HG03196 (cell line): Measurements from ENCODE around the gene EIF4B.
A peak's percentile ranks its signal among the peaks of the same experiment; 100 is the strongest.

Experiments
- ATAC-seq: cut with Tn5 transposase; IDR thresholded peaks from one replicate; pipeline ENCODE4 v1.9.1; 2021; ENCODE audit not compliant: unreplicated experiment

Gene EIF4B

DNA sequence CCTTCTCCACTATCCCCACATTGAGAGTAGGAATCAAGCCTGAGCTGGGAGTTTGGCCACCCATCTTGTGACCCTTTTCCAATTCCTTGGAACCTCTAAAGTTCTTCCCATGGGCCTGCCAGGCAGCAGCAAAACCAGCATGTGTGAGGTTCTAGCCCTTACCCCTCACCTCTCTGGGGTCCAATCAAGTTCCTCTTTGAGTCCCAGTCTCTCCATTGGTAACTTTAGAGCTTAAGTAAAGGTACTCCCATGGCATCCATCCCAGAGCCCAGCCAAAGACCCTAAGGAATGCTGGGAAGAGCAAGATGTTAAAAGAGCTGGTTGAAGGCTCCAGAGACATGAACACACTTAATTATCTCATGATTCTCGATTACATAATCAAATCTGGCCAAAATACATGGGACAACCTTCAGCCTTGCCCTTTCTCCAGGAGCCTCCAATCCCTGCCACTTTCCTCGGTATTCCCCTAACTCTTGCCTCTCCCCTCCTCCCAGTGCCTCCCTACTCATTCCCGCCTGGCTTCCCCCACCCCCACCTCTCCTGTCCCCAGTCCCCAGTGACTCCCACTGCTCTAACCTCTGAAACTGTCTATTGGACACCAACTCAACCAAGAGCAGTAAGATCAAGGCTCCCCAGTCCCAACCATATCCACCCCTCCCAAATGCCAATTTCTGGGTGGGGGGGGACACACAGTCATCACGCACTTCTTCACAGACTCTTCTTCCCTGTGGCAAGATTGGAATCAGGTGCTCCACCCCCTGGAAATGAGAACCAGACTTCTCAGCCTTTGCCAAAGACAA lies 38.8 kb downstream of the EIF4B start:
- no peak for ATAC-seq

DNA sequence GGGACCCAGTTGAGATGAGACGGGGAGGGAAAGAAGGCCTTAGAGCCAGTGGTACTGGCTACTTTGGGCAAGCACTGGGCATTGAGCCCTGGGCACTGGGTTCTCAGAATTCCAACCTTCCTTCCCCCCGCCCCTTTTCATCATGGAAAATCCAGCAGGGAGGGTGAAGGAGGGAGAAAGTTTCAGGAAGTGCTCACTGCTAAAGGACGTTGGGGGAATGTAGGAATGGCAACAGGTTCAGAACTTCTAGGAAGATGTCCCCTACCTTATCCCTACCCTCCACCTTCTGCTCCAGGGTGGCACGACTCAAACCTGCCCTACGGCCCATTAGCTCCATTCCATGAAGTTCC lies 39.4 kb downstream of the EIF4B start:
- ATAC-seq = no peak

DNA sequence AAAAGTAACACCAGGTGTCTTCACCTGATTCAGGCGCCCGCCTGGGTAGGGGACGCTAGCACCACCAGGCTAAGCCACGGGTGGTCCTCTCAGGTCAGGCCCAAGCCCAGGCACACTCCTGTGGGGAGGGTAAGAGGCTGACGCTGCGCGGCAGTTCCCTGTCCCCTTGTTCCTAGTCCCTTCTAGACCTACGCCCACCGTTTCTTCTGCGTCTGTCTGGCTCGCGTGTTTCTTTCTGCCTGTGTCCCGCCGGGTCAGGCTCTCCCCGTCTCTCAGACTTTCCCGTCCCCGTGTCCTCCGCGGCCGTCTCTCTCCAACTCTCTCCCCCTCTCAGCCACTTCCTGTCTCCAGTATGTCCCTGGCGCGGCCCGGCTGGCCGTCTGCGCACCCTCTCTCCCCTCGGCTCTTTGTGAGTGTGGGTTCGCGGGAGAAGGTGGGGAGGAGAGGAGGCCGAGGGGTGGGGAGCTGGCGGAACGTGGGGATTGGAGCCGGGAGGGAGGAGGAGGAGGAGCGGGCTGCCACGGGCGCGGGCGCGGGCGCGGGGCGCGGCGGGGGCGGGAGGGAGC lies 40.5 kb downstream of the EIF4B start:
- peak; percentile 20 for ATAC-seq

- peak; percentile 68 for ATAC-seq
Measured at GRCh38 chr12:53047221-53048032, 41.2 kb downstream of the EIF4B start.

DNA sequence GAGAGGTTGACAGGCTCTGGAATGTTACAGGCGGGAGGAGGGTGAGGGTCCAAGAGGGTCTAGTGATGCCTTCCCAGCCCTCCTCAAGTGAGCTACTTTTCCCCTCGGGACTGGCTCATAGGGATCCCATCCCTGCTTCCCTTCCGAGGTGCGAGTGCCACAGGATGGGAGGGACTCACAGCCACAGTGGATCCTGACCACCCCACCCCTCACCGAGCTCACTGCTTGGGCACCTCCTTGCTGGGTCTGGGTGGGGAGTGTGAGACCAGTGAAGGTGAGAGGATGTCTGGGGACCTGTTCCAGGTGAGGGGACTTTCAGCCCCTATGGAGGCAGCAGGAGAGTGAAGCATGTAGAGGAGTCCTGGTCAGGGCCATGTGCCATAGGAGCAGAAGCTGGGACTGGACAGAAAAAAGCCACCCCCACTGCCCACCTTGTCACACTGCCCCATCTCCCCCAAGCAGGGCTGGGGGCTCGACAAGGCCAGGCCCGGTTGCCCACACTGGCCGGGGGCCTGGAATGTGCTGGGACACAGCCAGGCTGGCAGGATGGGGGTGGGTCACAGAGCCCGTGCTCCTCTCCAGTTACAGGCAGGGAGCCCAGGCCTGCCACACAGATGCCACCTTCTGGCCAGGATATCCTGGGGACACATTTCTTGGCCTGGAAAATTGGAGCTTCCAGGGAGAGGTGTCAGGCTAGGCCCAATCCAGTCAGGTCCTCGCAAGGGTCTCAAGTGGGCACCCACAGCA lies 42.0 kb downstream of the EIF4B start:
- ATAC-seq = no peak

DNA sequence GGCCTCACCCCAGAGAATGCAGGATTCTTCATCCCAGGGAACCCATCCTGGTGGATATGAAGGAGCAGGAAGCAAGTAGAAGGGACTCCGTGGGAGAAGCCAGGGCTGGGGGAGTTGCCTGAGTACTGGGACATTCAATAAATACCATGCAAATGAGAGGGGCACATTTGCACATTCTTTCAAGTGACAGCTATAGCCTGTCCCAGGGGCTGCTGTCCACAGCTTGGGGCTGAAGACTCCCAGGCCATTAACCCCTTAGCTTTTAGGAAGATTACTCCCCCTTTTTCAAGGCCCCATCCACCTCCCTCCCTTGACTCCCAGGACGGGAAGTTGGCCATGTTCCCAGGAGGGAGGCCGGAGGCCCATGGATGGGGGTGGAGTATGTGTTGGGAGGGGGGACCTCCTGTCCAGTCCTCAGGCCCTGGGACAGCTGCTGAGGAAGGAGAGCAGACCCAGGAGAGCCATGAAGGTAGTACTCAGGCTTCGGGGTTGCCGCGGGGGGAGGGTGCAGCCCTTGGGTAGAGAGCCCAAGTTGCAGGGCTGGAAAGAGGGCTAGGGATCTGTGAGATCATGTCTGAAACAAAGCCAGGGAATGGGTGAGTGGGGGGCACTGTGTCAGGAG lies 42.6 kb downstream of the EIF4B start:
- ATAC-seq = no peak

DNA sequence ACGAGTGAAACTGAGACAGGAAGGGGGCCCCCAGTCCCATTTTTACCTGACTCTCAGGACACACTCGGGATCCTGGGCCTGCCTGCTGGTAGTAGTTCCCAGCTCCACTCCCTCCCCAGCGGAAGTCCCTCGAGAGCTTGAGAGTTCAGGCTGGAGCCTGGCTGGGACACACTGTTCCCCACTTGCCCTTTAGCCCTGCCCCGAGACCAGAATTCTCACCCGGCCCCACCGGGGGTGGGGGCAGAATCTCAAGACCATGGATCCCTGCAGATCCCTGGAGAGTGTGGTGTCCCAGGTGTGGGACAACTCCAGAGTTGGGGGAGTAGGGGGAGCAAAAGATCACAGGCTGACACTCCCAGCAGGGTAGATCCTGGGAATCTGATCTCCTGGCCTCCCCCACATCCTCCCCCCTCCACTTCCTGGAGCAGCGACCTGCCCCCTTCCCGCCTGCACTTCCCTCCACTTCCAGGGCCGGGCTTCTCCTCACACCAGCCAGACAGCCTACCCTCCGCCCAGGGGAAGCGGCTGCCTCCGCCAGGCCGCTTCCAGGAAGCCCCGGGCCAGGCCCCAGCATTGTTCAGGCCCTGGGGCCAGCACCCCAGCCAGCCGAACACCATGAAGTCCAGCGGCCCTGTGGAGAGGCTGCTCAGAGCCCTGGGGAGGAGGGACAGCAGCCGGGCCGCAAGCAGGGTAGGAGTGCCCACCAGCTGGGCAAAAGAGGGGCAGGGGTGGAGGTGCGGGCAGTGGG lies 43.5 kb downstream of the EIF4B start, which contains the start of gene TNS2:
Gene TNS2 (plus strand): TSS at position 495 of the 748 bp plus-strand sequence. CDS start 121 bp downstream, at position 616.
- ATAC-seq = no peak

- no peak for ATAC-seq
Measured at GRCh38 chr12:53050426-53051057, 44.3 kb downstream of the EIF4B start.

GRCh38 chr12:53051058-53051880 lies 45.0 kb downstream of the EIF4B start:
- no peak for ATAC-seq

DNA sequence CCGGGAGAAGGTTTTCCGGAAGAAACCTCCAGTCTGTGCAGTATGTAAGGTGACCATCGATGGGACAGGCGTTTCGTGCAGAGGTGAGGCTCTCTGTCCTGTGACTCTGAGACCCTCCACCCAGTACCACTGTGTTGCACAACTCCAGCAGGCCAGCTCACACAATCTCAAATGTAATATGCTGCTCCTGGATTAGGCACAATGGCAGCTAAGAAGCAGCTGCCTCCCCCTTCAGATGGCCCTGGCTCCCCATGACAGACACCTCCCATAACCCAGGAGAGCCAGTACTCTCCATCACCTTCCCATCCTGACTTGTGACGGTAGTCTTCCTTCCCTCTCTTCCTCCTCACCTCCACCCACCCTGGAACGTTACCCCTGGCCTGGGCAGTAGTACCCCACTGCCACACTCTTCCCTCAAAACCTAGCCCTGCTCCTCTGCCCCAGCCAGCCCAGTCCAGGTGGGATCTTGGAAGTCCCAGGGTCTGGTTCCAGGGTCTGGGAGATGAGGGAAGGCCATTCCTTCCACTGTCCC lies 45.7 kb downstream of the EIF4B start:
- ATAC-seq = no peak

DNA sequence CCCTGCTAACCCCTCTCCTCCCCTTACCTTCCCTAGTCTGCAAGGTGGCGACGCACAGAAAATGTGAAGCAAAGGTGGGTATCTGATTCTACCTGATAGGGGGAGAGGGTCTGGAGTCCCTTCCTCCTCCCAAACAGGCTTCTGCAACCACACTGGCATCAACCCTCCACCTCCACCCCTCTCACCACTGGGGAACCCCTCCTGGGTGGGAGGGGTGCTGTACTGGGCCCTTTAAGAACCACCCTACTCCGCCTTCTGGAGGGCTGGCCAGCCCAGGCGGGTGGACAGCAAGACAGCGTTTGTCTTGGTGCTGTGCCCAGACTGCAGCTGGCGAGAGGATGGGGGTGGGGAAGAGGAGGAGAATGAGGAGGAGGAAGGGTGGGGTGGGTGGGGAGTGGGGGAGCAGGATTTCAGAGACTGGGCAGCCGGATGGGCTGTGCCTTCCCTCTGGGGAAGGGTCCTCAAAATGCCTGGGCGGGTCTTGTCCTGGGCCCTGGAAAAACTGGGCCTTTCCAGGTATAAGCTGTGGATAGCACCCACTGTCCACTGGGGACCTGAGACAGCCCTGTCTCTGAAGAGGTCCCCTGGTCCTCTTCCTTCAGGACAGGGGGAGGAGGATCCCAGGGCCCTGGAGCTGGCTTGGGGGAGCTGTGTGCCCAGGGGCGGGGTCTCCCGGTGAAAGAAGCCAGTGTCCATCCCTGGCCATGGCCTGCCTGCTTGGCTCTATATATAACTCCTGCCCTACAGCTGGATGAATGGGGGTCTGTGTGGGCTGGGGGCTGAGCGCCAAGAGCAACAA lies 46.4 kb downstream of the EIF4B start:
- no peak for ATAC-seq

GRCh38 chr12:53053218-53054111 lies 47.2 kb downstream of the EIF4B start:
- ATAC-seq = no peak

DNA sequence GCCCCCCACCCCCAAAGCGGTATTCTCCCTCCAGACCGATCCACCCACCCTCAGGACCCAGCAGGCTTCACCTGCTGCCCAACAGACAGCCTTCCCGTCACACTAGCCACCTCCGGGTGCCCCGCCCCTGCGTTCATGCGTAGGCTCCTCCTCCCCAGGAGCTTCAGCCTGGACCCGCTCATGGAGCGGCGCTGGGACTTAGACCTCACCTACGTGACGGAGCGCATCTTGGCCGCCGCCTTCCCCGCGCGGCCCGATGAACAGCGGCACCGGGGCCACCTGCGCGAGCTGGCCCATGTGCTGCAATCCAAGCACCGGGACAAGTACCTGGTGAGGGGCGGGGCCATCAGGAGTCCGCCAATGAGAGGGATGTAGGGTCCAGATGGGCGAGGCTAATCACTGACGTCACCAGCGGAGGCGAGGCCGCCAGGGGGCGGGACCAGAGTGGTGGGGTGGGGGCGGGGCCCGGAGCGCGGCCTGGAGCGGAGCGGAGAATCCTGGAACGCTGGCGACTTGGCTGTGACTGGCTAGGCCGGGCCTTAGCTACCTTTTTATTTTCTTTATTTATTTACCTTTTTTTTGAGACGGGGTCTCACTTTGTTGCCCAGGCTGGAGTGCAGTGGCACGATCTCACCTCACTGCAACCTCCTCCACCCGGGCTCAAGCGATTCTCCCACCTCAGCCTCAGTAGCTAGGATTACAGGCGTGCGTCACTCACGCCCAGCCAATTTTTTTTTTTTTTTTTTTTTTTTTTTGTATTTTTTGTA lies 48.0 kb downstream of the EIF4B start:
- ATAC-seq = peak; percentile 64

- no peak for ATAC-seq
Measured at GRCh38 chr12:53055471-53056266, 49.4 kb downstream of the EIF4B start.

DNA sequence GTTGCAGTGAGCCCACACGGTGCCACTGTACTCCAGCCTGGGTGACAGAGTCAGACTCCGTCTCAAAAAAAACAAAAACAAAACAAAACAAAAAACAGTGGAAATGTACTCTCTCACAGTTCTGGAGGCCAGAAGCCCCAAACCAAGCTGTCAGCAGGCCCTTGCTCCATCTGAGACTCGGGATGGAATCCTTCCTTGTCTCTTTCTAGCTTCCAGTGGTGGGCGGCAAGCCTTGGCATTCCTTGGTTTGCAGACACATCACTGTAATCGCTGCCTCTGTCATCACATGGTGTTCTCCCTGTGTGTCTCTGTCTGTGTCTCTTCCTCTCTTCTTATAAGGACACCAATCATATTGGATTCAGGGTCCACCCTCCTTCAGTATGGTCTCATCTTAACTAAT lies 50.0 kb downstream of the EIF4B start:
- no peak for ATAC-seq
